Measurements from ENCODE around the gene JAG1. TPM values are rescaled to one million over a fixed set of nuclear protein-coding genes. Genes with fewer than 3 reads are reported as not detected.

The JAG1 gene
- total and polyA plus RNA-seq, 4 experiments from 2014 or later = 0.04 to 1.9 (median 0.45) TPM

- Histone ChIP-seq H3K4me3 (ENCODE audit: low read length in 2 of 2) (no peak overlapping the region), H3K36me3 (ENCODE audit: insufficient read depth, low read length) (no peaks in the 10 kb centered on the region), H3K9me3 (ENCODE audit: control insufficient read depth in 1 of 2, low read length in 2 of 2) (no peaks in the 10 kb centered on the region), H3K27ac (ENCODE audit: low read depth, low read length) (no peak overlapping the region), H3K27me3 (ENCODE audit: insufficient read depth, low read length) (no peaks in the 10 kb centered on the region), H3K4me1 (ENCODE audit: insufficient read depth, low read length) (no peaks in the 10 kb centered on the region)
- intact Hi-C loops (cut with micrococcal nuclease) = no loop called here
- ChIA-PET POLR2A (ENCODE audit: partially characterized antibody) (no interaction called here), CTCF (ENCODE audit: partially characterized antibody) (interaction anchor here (0.8 to 1.4 kb wide), 2 partner anchors 10 to 672 kb away, joined by 3 to 4 read pairs; no protein-coding TSS in a partner anchor)
- Mint-ChIP-seq H3K4me1 (no peaks in the 10 kb centered on the region), H3K27ac (no peak overlapping the region), H3K27me3 (peaks cover 7 to 26% of the 10 kb centered on the region in 2 donors), H3K4me3 (no peak overlapping the region), H3K36me3 (no peaks in the 10 kb centered on the region), H3K9me3 (no peaks in the 10 kb centered on the region)
- no peak for DNase-seq
Observed at GRCh38 chr20:10649797-10650160, 24.0 kb downstream of the JAG1 start.

GRCh38 chr20:10649080-10649796, 24.6 kb downstream of the JAG1 start:
- no peak for DNase-seq
- Histone ChIP-seq H3K36me3 (ENCODE audit: insufficient read depth, low read length) (no peaks in the 10 kb centered on the region), H3K27ac (ENCODE audit: low read depth, low read length) (no peak overlapping the region), H3K9me3 (ENCODE audit: control insufficient read depth in 1 of 2, low read length in 2 of 2) (no peaks in the 10 kb centered on the region), H3K4me3 (ENCODE audit: low read length in 2 of 2) (no peak overlapping the region), H3K27me3 (ENCODE audit: insufficient read depth, low read length) (no peaks in the 10 kb centered on the region), H3K4me1 (ENCODE audit: insufficient read depth, low read length) (no peaks in the 10 kb centered on the region)
- H3K4me3 Mint-ChIP-seq = no peak overlapping the region
- H3K27me3 Mint-ChIP-seq = peaks cover 4 to 20% of the 10 kb centered on the region in 2 donors
- no peak overlapping the region for H3K27ac Mint-ChIP-seq
- intact Hi-C loops (cut with micrococcal nuclease) = no loop called here
- H3K4me1 Mint-ChIP-seq = no peaks in the 10 kb centered on the region
- H3K9me3 Mint-ChIP-seq = no peaks in the 10 kb centered on the region
- ChIA-PET POLR2A (ENCODE audit: partially characterized antibody) (no interaction called here), CTCF (ENCODE audit: partially characterized antibody) (interaction anchor here (0.8 kb wide), 1 partner anchor 671 kb away, joined by 3 read pairs; no protein-coding TSS in a partner anchor)
- H3K36me3 Mint-ChIP-seq = no peaks in the 10 kb centered on the region

DNA sequence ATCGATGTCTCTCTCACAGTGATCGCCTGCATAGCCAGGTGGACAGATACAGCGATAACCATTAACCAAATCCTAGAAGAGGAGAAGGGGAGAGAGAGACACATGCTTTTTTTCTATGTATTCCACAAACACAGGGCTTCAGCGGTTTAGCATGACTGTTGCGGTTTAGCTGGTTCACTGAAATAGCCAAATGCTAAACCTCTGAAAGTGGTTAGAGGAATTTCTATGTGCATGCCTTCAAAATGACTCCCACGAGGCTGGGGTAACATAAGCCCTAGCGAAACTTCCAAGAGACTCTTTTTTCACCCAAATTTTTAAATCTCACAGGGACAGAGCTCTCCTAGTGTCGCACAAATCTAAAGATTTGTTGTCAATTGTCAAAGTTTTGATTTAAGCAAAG, 25.1 kb downstream of the JAG1 start:
- no peak overlapping the region for H3K27ac Mint-ChIP-seq
- Histone ChIP-seq H3K36me3 (ENCODE audit: insufficient read depth, low read length) (no peaks in the 10 kb centered on the region), H3K9me3 (ENCODE audit: control insufficient read depth in 1 of 2, low read length in 2 of 2) (no peaks in the 10 kb centered on the region), H3K4me1 (ENCODE audit: insufficient read depth, low read length) (no peaks in the 10 kb centered on the region), H3K27me3 (ENCODE audit: insufficient read depth, low read length) (no peaks in the 10 kb centered on the region), H3K27ac (ENCODE audit: low read depth, low read length) (no peak overlapping the region), H3K4me3 (ENCODE audit: low read length in 2 of 2) (no peak overlapping the region)
- H3K9me3 Mint-ChIP-seq = no peaks in the 10 kb centered on the region
- DNase-seq = no peak
- CTCF ChIA-PET (ENCODE audit: partially characterized antibody) = no interaction called here
- intact Hi-C loops (cut with micrococcal nuclease) = no loop called here
- H3K27me3 Mint-ChIP-seq = peaks cover 3 to 17% of the 10 kb centered on the region in 2 donors
- H3K4me3 Mint-ChIP-seq = no peak overlapping the region
- no peaks in the 10 kb centered on the region for H3K36me3 Mint-ChIP-seq
- POLR2A ChIA-PET (ENCODE audit: partially characterized antibody) = no interaction called here
- H3K4me1 Mint-ChIP-seq = no peaks in the 10 kb centered on the region

DNA sequence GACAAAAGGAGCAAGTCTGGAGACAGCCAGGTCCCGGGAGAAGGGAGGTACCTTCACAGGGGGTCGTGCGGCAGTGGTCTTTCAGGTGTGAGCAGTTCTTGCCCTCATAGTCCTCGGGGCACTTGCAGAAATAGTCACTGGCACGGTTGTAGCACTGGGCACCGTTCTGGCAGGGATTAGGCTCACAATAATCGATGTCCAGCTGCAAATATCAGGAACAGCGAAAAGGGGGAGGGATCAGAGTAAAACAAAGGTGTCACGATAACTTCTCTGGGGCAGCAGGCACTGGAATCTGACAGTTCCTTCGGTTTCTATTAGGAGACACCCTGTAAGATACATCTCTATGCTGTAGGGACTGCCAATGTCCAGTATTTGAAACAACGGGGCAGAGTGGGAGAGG, 25.9 kb downstream of the JAG1 start:
- Mint-ChIP-seq H3K4me3 (no peak overlapping the region), H3K9me3 (no peaks in the 10 kb centered on the region), H3K36me3 (no peaks in the 10 kb centered on the region), H3K27ac (no peak overlapping the region), H3K4me1 (no peaks in the 10 kb centered on the region), H3K27me3 (peaks cover 3 to 15% of the 10 kb centered on the region in 2 donors)
- ChIA-PET CTCF (ENCODE audit: partially characterized antibody) (no interaction called here), POLR2A (ENCODE audit: partially characterized antibody) (no interaction called here)
- no peak overlapping the region for H3K27ac ChIP-seq (ENCODE audit: low read depth, low read length)
- H3K4me1 ChIP-seq (ENCODE audit: insufficient read depth, low read length) = no peaks in the 10 kb centered on the region
- H3K9me3 ChIP-seq (ENCODE audit: control insufficient read depth in 1 of 2, low read length in 2 of 2) = no peaks in the 10 kb centered on the region
- intact Hi-C loops (cut with micrococcal nuclease) = no loop called here
- no peak overlapping the region for H3K4me3 ChIP-seq (ENCODE audit: low read length in 2 of 2)
- no peak for DNase-seq
- H3K27me3 ChIP-seq (ENCODE audit: insufficient read depth, low read length) = no peaks in the 10 kb centered on the region
- no peaks in the 10 kb centered on the region for H3K36me3 ChIP-seq (ENCODE audit: insufficient read depth, low read length)

- intact Hi-C loops (cut with micrococcal nuclease) = no loop called here
- CTCF ChIA-PET (ENCODE audit: partially characterized antibody) = no interaction called here
- POLR2A ChIA-PET (ENCODE audit: partially characterized antibody) = no interaction called here
- H3K27me3 Mint-ChIP-seq = peaks cover 3 to 14% of the 10 kb centered on the region in 2 donors
- H3K9me3 ChIP-seq (ENCODE audit: control insufficient read depth in 1 of 2, low read length in 2 of 2) = no peaks in the 10 kb centered on the region
- no peaks in the 10 kb centered on the region for H3K27me3 ChIP-seq (ENCODE audit: insufficient read depth, low read length)
- H3K27ac Mint-ChIP-seq = no peak overlapping the region
- H3K4me3 Mint-ChIP-seq = no peak overlapping the region
- DNase-seq = no peak
- no peaks in the 10 kb centered on the region for H3K4me1 Mint-ChIP-seq
- H3K36me3 ChIP-seq (ENCODE audit: insufficient read depth, low read length) = no peaks in the 10 kb centered on the region
- H3K27ac ChIP-seq (ENCODE audit: low read depth, low read length) = no peak overlapping the region
- H3K4me1 ChIP-seq (ENCODE audit: insufficient read depth, low read length) = no peaks in the 10 kb centered on the region
- H3K36me3 Mint-ChIP-seq = no peaks in the 10 kb centered on the region
- no peak overlapping the region for H3K4me3 ChIP-seq (ENCODE audit: low read length in 2 of 2)
- no peaks in the 10 kb centered on the region for H3K9me3 Mint-ChIP-seq
Observed at GRCh38 chr20:10647471-10647870, 26.3 kb downstream of the JAG1 start.

GRCh38 chr20:10646886-10647420, 26.8 kb downstream of the JAG1 start:
- Histone ChIP-seq H3K27ac (ENCODE audit: low read depth, low read length) (no peak overlapping the region), H3K4me1 (ENCODE audit: insufficient read depth, low read length) (no peaks in the 10 kb centered on the region), H3K9me3 (ENCODE audit: control insufficient read depth in 1 of 2, low read length in 2 of 2) (no peaks in the 10 kb centered on the region), H3K36me3 (ENCODE audit: insufficient read depth, low read length) (no peaks in the 10 kb centered on the region), H3K4me3 (ENCODE audit: low read length in 2 of 2) (no peak overlapping the region), H3K27me3 (ENCODE audit: insufficient read depth, low read length) (no peaks in the 10 kb centered on the region)
- intact Hi-C loops (cut with micrococcal nuclease) = no loop called here
- Mint-ChIP-seq H3K4me3 (no peak overlapping the region), H3K36me3 (no peaks in the 10 kb centered on the region), H3K27me3 (peaks cover 3 to 14% of the 10 kb centered on the region in 2 donors), H3K4me1 (no peaks in the 10 kb centered on the region), H3K9me3 (no peaks in the 10 kb centered on the region), H3K27ac (no peak overlapping the region)
- ChIA-PET POLR2A (ENCODE audit: partially characterized antibody) (no interaction called here), CTCF (ENCODE audit: partially characterized antibody) (no interaction called here)
- no peak for DNase-seq

DNA sequence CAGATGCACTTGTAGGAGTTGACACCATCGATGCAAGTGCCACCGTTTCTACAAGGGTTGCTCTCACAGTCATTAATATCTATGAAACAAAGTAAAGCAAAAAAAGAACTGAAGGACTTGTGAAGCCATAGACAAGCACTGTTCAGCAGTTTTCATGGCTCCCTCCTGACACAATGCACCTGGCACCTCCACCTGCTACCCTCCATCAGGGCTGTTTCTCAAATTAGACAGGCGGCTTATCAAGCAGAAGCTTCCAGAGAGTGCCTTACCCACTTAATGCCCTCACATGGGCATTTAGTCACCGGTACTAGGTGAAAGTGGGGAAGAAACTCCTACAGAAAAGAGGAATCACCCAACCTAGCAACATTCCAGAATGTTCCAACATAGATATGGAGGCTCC, 27.8 kb downstream of the JAG1 start:
- no peak for DNase-seq
- no peaks in the 10 kb centered on the region for H3K4me1 ChIP-seq (ENCODE audit: insufficient read depth, low read length)
- no peak overlapping the region for H3K27ac Mint-ChIP-seq
- POLR2A ChIA-PET (ENCODE audit: partially characterized antibody) = no interaction called here
- no peaks in the 10 kb centered on the region for H3K9me3 Mint-ChIP-seq
- H3K27me3 Mint-ChIP-seq = peaks cover 3 to 12% of the 10 kb centered on the region in 2 donors
- H3K36me3 Mint-ChIP-seq = no peaks in the 10 kb centered on the region
- no peak overlapping the region for H3K4me3 Mint-ChIP-seq
- no peaks in the 10 kb centered on the region for H3K9me3 ChIP-seq (ENCODE audit: control insufficient read depth in 1 of 2, low read length in 2 of 2)
- no peaks in the 10 kb centered on the region for H3K27me3 ChIP-seq (ENCODE audit: insufficient read depth, low read length)
- H3K36me3 ChIP-seq (ENCODE audit: insufficient read depth, low read length) = no peaks in the 10 kb centered on the region
- no peak overlapping the region for H3K4me3 ChIP-seq (ENCODE audit: low read length in 2 of 2)
- H3K4me1 Mint-ChIP-seq = no peaks in the 10 kb centered on the region
- CTCF ChIA-PET (ENCODE audit: partially characterized antibody) = no interaction called here
- intact Hi-C loops (cut with micrococcal nuclease) = no loop called here
- no peak overlapping the region for H3K27ac ChIP-seq (ENCODE audit: low read depth, low read length)
